Thymus (tissue), 11 donors: ENCODE measurements around the gene SORCS1. TPM values are rescaled to one million over a fixed set of nuclear protein-coding genes. Genes with fewer than 3 reads are reported as not detected.
A peak's percentile ranks its signal among the peaks of the same experiment; 100 is the strongest.

Source experiments
- DNase-seq, 9 donors: peaks; one replicate each; pipeline ENCODE4 v3.0.0-alpha.2; 2013; ENCODE audit warnings: low spot score in 9 of 9, low read depth in 6 of 9, missing footprints in 1 of 9
- H3K27ac ChIP-seq, 2 donors: one replicate each; pipeline ENCODE4 v1.5.1; 2013; ENCODE audit warnings: control low read depth in 1 of 2, low read depth in 1 of 2, low read length in 1 of 2, mild to moderate bottlenecking in 1 of 2, moderate library complexity in 1 of 2
- H3K27me3 ChIP-seq, 2 donors: one replicate each; pipeline ENCODE4 v1.5.1; 2013; ENCODE audit warnings: low read length in 1 of 2; ENCODE audit not compliant: control insufficient read depth in 2 of 2, insufficient read depth in 1 of 2
- H3K36me3 ChIP-seq, 2 donors: one replicate each; pipeline ENCODE4 v1.5.1; 2013; ENCODE audit warnings: low read length in 1 of 2, mild to moderate bottlenecking in 1 of 2, moderate library complexity in 1 of 2; ENCODE audit not compliant: control insufficient read depth in 2 of 2, insufficient read depth in 2 of 2
- H3K4me1 ChIP-seq, 2 donors: one replicate each; pipeline ENCODE4 v1.5.1; 2013; ENCODE audit warnings: low read length in 2 of 2; ENCODE audit not compliant: control insufficient read depth in 2 of 2, insufficient read depth in 2 of 2
- H3K4me3 ChIP-seq, 2 donors: one replicate each; pipeline ENCODE4 v1.5.1; 2013; ENCODE audit warnings: low read length in 2 of 2, control low read depth in 1 of 2, mild to moderate bottlenecking in 1 of 2
- H3K9me3 ChIP-seq, 2 donors: one replicate each; pipeline ENCODE4 v1.5.1; 2013; ENCODE audit warnings: low read length in 1 of 2, mild to moderate bottlenecking in 1 of 2; ENCODE audit not compliant: control insufficient read depth in 2 of 2, insufficient read depth in 1 of 2
- WGBS: extraction: QIAGEN DNeasy Blood & Tissue Kit; methylation state at CpG from one replicate; pipeline ENCODE4 v1.1.7; 2013; 5-methylcytosine and 5-hydroxymethylcytosine counted together
- polyA plus RNA-seq: library from polyadenylated mRNA; stranded (reverse); fragments of 200-250 nt; gene quantifications from one replicate; pipeline ENCODE4 v1.2.3, GENCODE V29; 2013
- total RNA-seq: library from RNA; stranded (reverse); fragments of 120-200 nt; gene quantifications from one replicate; pipeline ENCODE4 v1.2.4, GENCODE V29; 2013
- donor health status: healthy.

Gene SORCS1
- total and polyA plus RNA-seq, 2 donors, result 1.1 to 3.6 TPM

DNA sequence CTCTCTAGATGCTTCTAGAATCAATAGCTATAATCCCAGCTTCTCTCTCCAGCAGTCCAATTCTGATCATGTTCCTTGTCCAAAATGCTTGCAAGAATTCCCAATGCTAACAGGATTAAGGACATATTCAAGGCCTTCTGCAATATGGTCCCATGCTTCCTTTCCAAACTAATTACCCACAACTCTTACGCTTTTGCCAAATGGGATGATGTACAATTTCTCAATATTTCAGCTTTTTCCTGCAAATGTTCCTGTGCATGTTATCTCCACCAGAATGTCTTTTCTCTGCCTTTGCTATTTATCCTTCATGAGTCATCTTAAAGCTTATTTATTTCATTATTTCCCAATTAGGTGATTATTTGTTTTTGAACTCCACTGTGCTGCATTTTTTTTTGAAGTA, 556.4 kb downstream of the SORCS1 start:
- Histone ChIP-seq H3K27ac (no peak overlapping the region), H3K4me1 (no peaks in the 10 kb centered on the region), H3K9me3 (no peaks in the 10 kb centered on the region), H3K27me3 (no peaks in the 10 kb centered on the region), H3K4me3 (no peak overlapping the region), H3K36me3 (no peaks in the 10 kb centered on the region)
- 97% methylated on average over 1 of the region's 1 CpG for WGBS
- no peak for DNase-seq

DNA sequence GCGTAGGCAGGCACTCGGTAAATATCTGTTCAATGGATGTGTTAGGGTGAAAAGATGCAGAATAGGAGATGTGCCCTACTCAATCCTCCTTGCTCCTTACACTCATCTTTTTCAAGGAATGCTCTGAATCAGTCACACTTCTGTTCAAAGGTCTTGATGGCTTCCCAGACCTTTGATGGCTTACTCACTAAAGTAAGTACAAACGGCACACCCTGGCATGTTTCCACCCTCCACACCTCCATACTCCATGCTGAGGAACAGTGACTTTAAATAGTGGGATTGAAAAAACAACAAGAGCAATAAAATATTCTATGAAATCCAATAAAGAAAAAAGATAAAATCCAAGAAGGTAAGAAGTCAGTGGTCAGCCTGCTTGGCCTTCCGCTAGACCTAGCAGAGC, 569.2 kb downstream of the SORCS1 start:
- no peaks in the 10 kb centered on the region for H3K9me3 ChIP-seq
- 93% methylated on average over 4 of the region's 4 CpGs for WGBS
- H3K27ac ChIP-seq, result no peak overlapping the region
- no peak for DNase-seq
- H3K4me3 ChIP-seq, result no peak overlapping the region
- no peaks in the 10 kb centered on the region for H3K36me3 ChIP-seq
- no peaks in the 10 kb centered on the region for H3K4me1 ChIP-seq
- H3K27me3 ChIP-seq, result no peaks in the 10 kb centered on the region

DNA sequence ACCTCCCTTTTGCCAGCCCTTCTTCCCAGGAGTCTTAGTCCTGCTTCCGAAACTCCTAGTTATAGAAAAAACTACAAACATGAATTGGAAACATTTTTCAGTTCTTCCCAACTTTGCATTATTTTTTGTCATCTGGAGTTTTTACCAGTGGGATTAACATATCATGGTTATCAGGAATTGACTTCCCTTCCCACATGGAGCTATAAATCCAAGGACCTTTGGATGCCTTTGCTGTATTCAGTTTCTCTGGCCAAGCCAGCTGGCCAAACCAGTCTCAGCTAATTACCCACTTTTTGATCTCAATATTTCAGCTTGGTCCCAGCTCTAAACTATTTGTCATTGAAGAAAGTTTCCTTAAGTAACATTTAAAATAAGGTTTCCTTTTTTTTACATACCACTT, 570.6 kb downstream of the SORCS1 start:
- Histone ChIP-seq H3K4me1 (no peaks in the 10 kb centered on the region), H3K27me3 (no peaks in the 10 kb centered on the region), H3K36me3 (no peaks in the 10 kb centered on the region), H3K27ac (no peak overlapping the region), H3K9me3 (no peaks in the 10 kb centered on the region), H3K4me3 (no peak overlapping the region)
- WGBS, result 93% methylated on average over 1 of the region's 1 CpG
- no peak for DNase-seq

DNA sequence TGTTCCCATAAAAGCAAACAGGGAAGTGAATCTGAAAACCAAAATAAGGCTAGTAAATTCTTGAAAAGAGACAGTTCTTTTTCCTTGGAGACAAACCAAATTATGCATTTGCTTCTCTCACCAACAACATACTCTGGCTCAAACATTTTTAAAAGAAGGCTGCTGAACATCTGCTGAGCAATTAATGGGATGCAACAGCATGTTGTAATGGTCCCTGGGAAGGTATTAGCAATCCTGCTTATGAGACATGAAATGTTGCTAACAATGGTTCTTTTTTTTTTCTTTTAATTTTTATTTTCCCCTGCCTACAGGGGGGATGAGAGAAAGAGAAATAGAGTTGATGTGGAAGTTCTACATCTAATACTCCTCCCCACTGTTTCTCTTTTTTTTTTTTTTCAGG, 572.1 kb downstream of the SORCS1 start:
- Histone ChIP-seq H3K4me1 (no peaks in the 10 kb centered on the region), H3K27me3 (no peaks in the 10 kb centered on the region), H3K9me3 (no peaks in the 10 kb centered on the region), H3K36me3 (no peaks in the 10 kb centered on the region), H3K4me3 (no peak overlapping the region), H3K27ac (no peak overlapping the region)
- no peak for DNase-seq

DNA sequence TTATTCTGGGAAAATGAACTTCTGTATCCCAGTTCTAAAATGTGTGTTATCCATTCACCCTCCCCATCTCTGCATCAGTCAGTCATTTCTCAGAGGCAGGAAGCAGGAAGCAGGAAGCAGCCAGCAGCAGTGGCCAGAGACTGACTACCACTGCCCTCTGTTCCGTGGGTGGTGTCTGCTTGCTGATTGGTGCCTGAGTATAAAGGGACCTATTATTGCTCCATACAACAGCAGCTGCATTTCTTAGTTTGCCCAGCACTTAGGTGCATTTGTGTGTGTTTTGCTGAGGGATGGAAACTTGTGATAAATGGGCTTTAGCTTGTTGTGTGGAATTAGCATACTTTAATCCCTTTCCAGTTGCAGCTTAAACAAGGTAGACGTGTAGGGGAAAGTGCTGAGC, 582.2 kb downstream of the SORCS1 start:
- 61% methylated on average over 2 of the region's 2 CpGs for WGBS
- no peaks in the 10 kb centered on the region for H3K9me3 ChIP-seq
- DNase-seq, result no peak
- no peaks in the 10 kb centered on the region for H3K36me3 ChIP-seq
- no peaks in the 10 kb centered on the region for H3K4me1 ChIP-seq
- H3K4me3 ChIP-seq, result no peak overlapping the region
- H3K27me3 ChIP-seq, result no peaks in the 10 kb centered on the region
- H3K27ac ChIP-seq, result no peak overlapping the region

DNA sequence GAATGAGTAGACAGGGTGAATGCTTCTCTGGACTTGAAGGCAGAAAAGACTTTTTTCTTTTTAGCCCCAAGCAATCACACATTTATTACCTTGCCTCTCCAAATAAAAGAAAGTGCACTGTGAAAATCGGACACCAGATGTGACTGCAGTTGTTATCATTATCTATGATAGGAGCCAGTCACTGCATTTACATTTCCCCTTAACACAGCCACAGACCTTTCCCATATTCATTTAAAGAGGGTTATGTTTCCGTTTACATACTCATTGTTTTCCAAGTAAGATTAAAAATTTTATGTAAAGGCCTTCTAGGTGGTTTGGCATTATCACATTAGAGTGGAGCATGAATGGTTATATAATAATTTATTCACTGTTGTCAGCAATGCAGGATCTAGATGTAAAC, 586.8 kb downstream of the SORCS1 start:
- 92% methylated on average over 2 of the region's 2 CpGs for WGBS
- Histone ChIP-seq H3K4me1 (no peaks in the 10 kb centered on the region), H3K36me3 (no peaks in the 10 kb centered on the region), H3K4me3 (no peak overlapping the region), H3K27ac (no peak overlapping the region), H3K9me3 (no peaks in the 10 kb centered on the region), H3K27me3 (no peaks in the 10 kb centered on the region)
- DNase-seq, result no peak

DNA sequence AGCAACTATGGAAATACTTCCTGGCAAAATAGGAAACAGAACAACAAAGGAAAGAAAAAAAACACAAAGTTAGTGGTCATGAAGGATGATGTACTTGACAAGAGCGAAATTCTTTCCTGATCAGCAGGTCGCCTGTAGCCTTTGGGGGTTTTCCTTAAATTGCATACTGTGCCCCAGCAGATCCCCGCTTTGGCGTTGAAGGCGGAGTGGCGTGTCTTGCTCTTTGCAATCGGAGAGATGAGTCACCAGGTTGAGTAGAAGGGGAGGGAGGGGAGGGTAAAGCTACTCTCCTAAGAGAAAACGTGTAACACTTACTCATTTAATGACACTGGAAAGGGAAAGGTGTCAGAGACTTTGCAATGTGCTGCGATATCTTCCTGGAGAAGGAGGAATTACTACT, 587.2 kb downstream of the SORCS1 start:
- H3K4me3 ChIP-seq, result no peak overlapping the region
- no peaks in the 10 kb centered on the region for H3K9me3 ChIP-seq
- peak in 1 of 9 donors; percentile 2 for DNase-seq
- no peaks in the 10 kb centered on the region for H3K4me1 ChIP-seq
- H3K27ac ChIP-seq, result no peak overlapping the region
- no peaks in the 10 kb centered on the region for H3K36me3 ChIP-seq
- WGBS, result 80% methylated on average over 9 of the region's 9 CpGs
- H3K27me3 ChIP-seq, result no peaks in the 10 kb centered on the region

DNA sequence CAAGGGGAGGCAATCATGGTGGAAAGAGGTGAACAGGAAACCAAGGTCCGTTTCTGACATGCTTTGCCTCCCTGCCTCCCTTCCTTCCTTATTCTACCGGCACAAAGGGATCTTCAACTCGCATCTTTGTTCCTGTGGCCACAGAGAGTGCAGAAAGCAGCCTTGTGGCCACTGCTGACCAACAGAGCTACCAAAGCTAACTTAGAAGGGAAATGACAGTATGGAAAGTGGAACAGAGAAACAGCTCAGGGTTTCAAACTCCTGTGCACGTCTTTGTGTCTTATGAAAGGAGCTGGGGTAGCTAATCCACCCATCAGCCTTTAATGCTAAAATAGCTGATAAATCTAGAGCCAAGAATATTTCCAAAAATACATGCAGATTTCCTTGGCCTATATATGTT, 588.0 kb downstream of the SORCS1 start:
- Histone ChIP-seq H3K4me1 (no peaks in the 10 kb centered on the region), H3K36me3 (no peaks in the 10 kb centered on the region), H3K27ac (no peak overlapping the region), H3K4me3 (no peak overlapping the region), H3K9me3 (no peaks in the 10 kb centered on the region), H3K27me3 (no peaks in the 10 kb centered on the region)
- WGBS, result 33% methylated on average over 4 of the region's 4 CpGs
- no peak for DNase-seq

DNA sequence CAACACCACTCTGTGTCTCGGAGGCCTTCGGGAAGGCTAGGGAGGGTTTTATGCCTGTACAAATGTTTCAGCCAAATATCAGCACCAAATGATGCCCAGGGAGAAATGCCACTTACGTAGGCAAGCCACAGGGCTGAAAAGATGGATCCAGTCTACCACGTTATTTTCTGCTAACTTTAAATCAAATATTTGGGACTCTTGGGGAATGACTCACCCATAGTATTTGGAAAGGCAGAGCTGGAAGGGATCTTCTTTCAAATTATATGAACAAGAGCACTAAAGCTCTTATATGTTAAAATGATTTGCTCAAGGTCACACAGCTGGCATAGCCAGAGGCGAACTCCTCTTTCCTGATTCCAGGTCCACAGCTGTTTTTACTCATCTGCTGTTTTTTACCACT, 591.4 kb downstream of the SORCS1 start:
- no peak overlapping the region for H3K27ac ChIP-seq
- whole genome bisulfite sequencing, result 84% methylated on average over 5 of the region's 5 CpGs
- no peak for DNase-seq
- no peaks in the 10 kb centered on the region for H3K4me1 ChIP-seq
- H3K9me3 ChIP-seq, result no peaks in the 10 kb centered on the region
- no peak overlapping the region for H3K4me3 ChIP-seq
- no peaks in the 10 kb centered on the region for H3K36me3 ChIP-seq
- H3K27me3 ChIP-seq, result no peaks in the 10 kb centered on the region
